Measurements from ENCODE around the gene ROBO4.

DNA sequence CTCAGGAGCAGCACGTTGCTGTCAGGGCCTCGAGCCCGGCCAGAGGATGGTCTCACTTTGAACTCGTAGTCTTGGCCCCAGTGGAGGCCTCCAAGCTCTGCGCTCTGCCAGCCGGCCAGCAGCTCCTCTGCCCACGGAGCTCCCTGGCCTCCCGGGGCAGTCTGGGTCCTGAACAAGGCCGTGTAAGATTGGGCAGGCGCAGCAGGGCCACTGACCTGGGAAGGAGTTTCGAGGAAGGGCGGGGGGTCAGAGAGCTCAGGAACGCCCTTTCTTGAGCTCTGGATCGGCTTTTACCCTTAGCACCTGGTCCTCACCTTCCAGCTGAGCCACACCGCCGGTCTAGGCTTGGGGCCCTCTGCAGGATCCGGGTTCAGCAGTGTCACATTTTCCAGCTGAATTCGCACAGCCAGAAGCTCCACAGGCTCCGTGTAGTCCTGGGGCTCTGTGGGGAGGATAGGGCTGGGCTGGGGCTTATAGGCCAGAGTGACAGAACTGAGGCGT lies 2.1 kb downstream of the ROBO4 start:
- TF ChIP-seq GATA2 (IDR thresholded peaks at IDR 0.05; ENCODE audit: low read depth, low read length) = no peak
- no peak for TF ChIP-seq GATA3 (IDR thresholded peaks at IDR 0.05; ENCODE audit: low read depth, low read length)
